NAMALWA (cell line): ENCODE data around the gene PLEKHM3.
"Not testable (repeated sequence)": the region's sequence is repeated elsewhere in the genome, so short reads cannot be mapped to it uniquely, and the experiment has no call there.

Experiments
- DNase-seq: peaks from one replicate; pipeline ENCODE4 v3.0.0-alpha.2; 2015; ENCODE audit warnings: low spot score

Gene PLEKHM3

GRCh38 chr2:207925601-207926000 lies 99.7 kb downstream of the PLEKHM3 start:
- no peak for DNase-seq

GRCh38 chr2:207921606-207922005 lies 103.7 kb downstream of the PLEKHM3 start:
- no peak for DNase-seq

GRCh38 chr2:207920721-207921120 lies 104.6 kb downstream of the PLEKHM3 start:
- DNase-seq = no peak

GRCh38 chr2:207920321-207920720 lies 105.0 kb downstream of the PLEKHM3 start:
- DNase-seq = no peak

DNA sequence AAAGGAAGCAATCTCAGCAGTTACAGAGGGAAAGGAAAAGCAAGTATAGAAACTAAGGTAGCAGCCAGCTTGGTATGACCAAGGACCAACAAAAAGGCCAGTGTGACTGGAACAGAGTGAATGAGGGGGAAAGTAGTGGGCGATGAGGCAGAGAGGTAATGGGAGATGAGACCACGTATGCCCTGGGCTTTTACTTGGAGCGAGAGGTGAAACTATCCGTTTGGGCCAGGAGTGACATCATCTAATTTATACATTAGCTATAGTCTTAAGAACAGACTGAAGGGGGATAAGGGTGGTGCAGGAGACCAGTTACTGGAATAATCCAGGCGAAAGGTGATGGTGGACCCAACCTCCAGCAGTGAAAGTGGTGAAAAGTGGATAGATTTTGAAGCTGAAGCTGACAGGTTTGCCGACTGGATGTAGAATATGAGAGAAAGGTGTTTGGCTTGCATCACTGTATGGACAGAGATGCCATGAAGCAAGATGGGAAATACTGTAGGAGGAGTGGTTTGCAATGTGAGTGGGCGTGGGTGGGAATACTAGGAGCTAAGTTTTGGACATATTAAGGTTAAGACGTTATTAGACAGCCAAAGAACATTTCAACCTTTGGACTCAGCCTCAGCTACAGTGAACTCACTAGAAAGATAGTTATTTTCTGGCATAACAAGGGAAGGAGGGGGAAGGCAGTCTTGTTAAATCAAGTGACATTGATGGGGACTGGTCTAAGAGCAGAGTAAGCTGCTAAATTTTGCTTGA lies 106.0 kb downstream of the PLEKHM3 start:
- no peak for DNase-seq

- no peak for DNase-seq
Observed at GRCh38 chr2:207914716-207915115, 110.6 kb downstream of the PLEKHM3 start.

DNA sequence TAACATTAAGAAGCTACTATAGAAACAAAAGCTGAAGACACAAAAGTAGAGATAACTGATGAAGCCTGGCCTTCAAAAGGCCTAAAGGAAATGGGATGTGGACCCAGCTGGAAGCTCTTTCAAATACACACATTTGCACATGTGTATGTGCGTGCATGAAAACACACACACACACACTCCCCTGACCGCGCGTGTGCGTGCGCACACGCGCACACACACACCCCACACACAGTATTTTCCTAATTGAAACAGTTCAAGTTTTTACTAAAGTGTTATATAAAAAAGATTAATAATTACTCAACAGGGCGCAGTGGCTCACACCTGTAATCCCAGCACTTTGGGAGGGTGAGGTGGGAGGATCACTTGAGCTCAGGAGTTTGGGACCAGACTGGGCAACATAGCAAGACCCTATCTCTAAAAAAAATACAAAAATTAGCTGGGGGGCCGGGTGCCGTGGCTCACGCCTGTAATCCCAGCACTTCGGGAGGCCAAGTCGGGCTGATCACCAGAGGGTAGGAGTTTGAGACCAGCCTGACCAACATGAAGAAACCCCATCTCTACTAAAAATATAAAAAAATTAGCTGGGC lies 111.5 kb downstream of the PLEKHM3 start:
- no peak for DNase-seq

GRCh38 chr2:207911856-207912255 lies 113.5 kb downstream of the PLEKHM3 start:
- no peak for DNase-seq

- DNase-seq = no peak
Observed at GRCh38 chr2:207911215-207911614, 114.1 kb downstream of the PLEKHM3 start.

GRCh38 chr2:207906495-207906894 lies 118.8 kb downstream of the PLEKHM3 start:
- not testable (repeated sequence) for DNase-seq

DNA sequence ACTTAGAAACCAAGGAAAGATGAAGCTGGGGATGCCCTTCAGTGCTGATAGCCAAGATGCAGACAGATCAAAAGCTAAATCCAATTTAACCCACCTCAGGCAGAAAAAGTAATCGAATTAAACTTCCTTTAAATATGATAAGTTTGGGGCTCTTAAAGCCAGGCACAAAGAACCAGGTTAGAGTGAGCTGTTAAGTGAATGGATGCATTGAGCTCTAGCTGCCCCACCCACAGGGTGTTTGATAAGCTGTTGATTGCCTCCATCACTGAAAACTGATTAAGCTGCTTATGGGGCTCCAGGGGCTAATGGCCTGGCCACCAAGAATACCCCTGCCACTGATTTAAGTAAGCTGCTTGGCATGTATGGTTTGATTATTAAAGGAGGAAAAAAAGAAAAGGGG lies 119.8 kb downstream of the PLEKHM3 start:
- no peak for DNase-seq

GRCh38 chr2:207903236-207903635 lies 122.1 kb downstream of the PLEKHM3 start:
- DNase-seq = no peak

GRCh38 chr2:207902821-207903220 lies 122.5 kb downstream of the PLEKHM3 start:
- no peak for DNase-seq

DNA sequence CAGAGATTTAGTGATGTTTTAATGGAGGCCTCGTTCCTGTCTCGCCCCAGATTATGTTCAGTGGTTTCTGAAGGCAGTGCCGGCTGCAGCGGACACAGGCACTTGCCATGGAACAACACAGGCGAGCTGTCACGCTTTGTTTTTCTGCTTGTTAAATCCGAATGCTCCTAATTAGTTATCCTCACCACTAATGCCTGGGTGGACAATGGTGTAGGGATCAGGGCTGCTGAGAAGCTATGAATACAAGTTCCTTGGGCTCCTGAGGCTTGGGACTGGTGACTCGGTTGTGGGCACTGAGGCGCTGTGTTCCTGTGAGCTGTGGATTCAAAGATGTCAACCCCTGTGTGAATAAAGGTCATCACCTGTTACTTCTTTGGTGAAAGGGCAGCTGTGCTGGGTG lies 123.5 kb downstream of the PLEKHM3 start:
- no peak for DNase-seq

GRCh38 chr2:207901401-207901800 lies 123.9 kb downstream of the PLEKHM3 start:
- DNase-seq = no peak

GRCh38 chr2:207898354-207898695 lies 127.0 kb downstream of the PLEKHM3 start:
- no peak for DNase-seq

- DNase-seq = no peak
Observed at GRCh38 chr2:207897541-207898353, 127.6 kb downstream of the PLEKHM3 start.

- no peak for DNase-seq
Observed at GRCh38 chr2:207896525-207897285, 128.6 kb downstream of the PLEKHM3 start.

DNA sequence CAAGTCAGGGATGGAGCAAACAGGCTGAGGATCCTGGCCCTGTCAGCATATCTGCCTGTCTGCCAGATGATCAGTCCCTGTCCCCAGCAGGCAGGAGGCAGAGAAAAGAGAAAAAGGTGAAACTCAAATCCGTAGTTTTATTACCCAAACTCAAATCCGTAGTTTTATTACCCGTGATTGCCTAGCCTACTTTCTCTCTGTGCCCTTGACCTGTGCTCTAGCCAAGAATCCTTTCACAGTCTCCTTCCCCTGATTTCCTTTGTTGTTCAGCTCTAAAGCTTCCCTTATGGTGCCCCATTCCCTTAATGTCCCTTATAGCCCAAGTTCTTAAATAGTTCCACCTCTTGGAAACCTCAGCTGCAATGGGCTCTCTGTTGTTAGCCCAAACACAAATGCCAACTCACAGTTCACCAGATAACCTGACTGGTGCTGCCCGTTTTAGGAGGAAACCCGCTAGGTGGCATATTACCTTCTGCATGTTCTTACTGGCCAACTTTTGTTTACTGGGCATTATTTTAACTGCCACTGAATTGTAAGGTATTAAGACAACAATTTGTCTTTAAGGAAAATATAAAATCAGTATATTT lies 130.0 kb downstream of the PLEKHM3 start:
- DNase-seq = no peak

DNA sequence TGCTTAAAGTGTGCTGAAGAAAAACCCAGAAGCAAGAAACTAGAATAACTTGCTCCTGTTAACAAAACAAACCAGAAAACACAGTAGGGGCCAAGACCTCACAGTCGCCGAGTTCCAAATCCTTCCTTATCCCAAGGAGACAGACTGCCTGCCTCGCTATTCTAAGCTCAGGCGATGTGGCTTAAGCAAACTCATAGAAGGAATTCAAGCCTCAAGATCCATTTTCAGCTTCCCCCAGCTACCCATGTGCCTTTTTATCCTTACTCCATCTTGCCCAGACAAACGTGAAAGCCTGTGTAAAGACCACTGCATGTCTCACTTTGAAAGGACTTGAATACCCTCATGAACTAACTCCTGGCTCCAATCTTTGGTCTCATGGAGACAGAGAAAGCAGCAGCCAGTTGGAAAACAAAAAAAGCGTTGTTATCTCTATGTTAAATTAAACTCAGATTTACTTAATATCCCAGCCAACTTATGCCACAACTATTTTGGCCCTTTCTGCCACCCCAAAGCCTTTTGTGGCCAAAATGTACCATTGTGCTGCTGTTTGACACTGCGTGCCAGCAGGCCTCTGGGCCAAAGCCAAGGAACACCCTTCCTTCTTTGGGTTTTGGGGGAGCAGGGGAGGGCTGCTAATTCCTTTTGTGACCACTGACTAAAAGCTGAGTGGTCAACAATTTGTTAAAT lies 132.5 kb downstream of the PLEKHM3 start:
- no peak for DNase-seq

GRCh38 chr2:207891086-207891844 lies 134.1 kb downstream of the PLEKHM3 start:
- DNase-seq = no peak
